NCI-H446 treated with DMSO at 0.1 percent for 48 hours (cell line): ENCODE results near the gene ASB4.

Source experiments
- DNase-seq: peaks from one replicate; lab custom pipeline; 2025; lab: John Stamatoyannopoulos, UW

ASB4 gene

GRCh38 chr7:95526128-95526738 is 40.5 kb downstream of the ASB4 start:
- DNase-seq, result no peak

DNA sequence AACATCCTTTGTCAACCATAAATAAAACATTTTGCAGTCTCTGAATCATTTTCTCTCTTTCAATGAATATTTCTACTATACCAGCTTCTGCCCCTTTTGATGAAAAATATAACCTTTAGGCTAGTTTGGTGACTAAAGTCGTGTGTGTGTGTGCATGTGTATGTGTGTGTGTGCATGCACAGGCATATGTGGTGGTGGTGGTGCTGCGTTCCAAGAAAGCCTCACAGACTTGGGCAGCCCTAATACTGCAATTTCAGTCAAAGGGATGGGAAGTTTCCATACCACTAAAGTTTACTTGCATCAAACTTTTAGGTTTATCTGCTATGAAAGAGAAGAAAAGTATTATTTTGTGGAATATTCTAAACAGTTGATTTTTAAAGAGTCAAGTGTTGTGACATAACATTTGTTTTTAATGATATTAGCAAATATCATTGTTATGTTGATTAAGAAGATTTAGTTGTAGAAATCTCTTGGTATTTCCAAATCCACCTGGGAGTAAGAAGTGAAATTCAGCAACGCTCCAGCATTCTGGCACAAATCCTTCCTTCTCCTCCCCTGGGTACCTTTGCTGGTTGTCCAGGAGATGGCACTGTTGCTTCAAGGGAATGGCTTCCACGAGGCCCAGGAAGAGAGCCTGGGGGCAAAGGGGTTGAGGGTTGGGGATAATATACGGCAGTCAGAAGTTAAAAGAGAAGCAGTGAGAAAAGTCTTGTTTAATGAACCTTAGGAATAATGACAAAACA is 41.5 kb downstream of the ASB4 start:
- DNase-seq, result no peak

DNA sequence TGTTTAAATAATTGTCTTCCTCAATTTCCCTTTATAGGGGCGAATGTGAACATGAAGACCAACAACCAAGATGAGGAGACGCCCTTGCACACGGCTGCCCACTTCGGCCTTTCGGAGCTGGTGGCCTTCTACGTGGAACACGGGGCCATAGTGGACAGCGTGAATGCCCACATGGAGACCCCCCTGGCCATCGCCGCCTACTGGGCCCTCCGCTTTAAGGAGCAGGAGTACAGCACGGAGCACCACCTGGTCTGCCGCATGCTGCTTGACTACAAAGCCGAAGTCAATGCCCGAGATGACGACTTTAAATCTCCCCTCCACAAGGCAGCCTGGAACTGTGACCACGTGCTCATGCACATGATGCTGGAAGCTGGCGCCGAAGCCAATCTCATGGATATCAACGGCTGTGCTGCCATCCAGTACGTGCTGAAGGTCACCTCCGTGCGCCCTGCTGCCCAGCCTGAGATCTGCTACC is 42.1 kb downstream of the ASB4 start:
- DNase-seq, result no peak

- DNase-seq, result no peak
These were observed 44.0 kb downstream of the ASB4 start for GRCh38 chr7:95529701-95530100.

DNA sequence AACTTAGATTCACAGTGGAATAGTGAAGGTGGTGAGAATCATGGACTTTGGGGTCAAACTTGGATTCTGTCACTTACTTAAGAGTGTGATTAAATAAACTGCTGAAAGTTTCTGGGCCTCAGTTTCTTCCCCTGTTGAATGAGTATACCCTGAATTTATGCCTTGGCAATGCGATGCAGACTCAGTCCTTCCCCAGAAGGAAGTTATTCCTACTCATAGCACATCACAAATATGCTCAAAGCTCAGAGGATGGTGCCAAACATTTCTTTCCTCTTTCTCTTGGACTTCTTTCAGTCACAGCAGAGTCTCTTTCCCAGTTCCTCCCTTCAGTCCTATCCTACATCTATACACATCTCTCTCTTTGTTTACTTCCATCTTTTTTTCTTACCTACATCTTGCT is 45.1 kb downstream of the ASB4 start:
- no peak for DNase-seq

GRCh38 chr7:95531605-95532219 is 46.0 kb downstream of the ASB4 start:
- DNase-seq, result no peak

GRCh38 chr7:95534796-95535195 is 49.1 kb downstream of the ASB4 start:
- DNase-seq, result no peak

DNA sequence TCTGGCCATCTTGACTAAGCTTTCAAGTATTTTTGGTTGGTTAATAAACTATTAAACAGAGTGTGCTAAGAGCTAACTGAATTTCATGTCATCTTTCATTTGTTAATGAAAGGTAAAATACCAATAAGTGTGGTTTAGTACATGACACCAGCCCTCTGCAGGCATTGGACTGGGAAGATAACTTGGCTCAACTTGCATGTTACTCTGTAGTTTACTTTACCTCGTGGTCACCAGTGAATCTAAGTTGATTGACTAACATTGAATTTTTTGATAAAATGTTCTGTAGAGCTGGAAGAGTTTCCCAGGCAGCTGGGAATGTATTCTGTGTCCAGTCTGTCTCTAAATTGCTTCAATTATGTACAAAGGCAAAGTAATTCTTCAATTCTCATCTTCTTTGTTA is 49.9 kb downstream of the ASB4 start:
- DNase-seq, result no peak

GRCh38 chr7:95536656-95537311 is 51.0 kb downstream of the ASB4 start:
- no peak for DNase-seq

DNA sequence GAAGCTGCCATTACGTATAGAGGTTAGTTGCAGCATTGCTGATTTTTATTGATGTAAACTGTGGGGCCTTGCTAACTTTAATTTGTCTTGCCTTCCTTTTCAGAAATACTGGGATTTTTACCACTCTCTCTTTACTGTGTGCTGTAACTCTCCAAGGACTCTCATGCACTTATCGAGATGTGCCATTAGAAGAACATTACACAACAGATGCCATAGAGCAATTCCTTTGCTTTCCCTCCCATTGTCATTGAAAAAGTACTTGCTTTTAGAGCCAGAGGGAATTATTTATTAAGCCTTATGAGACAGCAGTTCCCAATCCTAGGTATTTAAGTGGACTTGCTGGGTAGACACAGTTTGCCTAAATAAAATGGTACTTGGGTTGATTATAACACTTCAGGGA is 51.7 kb downstream of the ASB4 start:
- DNase-seq, result no peak

DNA sequence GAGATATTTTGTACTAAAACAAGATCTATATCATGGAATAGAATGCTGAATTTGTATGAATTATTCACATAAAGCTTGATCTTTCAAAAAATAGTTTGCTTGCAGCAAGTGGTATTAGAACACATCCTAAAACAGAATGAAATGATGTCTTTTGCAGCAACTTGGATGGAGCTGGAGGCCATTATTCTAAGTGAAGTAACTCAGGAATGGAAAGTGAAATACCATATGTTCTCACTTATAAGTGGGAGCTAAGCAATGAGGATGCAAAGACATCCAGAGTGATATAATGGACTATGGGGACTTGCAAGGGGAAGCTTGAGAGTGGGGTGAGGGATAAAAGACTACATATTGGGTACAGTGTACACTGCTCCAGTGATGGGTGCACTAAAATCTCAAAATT is 53.7 kb downstream of the ASB4 start:
- no peak for DNase-seq

DNA sequence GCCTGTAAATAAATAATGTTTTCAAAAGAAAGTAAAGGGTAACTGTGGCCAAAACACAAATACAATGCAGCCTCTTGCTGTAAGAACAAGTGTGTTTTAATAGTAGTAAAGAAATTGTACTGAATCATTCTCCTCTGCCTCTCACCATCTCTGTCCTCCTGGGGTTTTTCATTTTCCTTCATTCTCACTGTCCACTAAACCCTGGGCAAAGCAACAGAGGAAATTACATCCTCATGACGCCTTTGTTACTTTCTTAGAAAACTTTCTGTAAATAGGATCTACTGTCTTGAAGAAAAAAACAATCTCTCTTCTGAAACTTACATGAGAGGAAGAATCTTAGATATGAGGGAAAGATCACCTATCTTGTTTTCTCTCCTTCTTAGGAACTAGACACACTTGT is 54.6 kb downstream of the ASB4 start:
- no peak for DNase-seq

- no peak for DNase-seq
These were observed 57.6 kb downstream of the ASB4 start for GRCh38 chr7:95543312-95543711.

GRCh38 chr7:95544171-95544570 is 58.4 kb downstream of the ASB4 start:
- no peak for DNase-seq

- DNase-seq, result no peak
These were observed 59.4 kb downstream of the ASB4 start for GRCh38 chr7:95545007-95545615.

GRCh38 chr7:95545673-95546072 is 59.9 kb downstream of the ASB4 start:
- no peak for DNase-seq

DNA sequence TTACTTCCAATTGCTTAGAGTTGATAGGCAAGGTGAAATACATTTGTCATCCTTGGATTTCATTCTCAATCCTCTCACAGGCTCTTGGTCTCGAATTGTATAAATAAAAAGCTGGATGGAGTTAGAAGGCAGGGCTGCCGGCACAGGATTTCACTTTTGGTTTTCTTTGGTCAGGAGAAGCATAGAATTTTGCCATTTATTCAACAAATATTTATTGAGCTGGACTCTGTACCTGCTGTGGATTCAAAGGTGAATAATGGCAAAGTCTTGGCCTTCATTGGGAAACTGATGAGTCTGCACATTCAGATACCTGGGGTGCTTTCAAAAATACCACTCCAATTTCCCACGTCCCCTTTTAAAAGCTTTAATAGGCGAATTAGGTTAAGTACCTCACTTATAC is 60.9 kb downstream of the ASB4 start:
- DNase-seq, result no peak

- no peak for DNase-seq
These were observed 61.9 kb downstream of the ASB4 start for GRCh38 chr7:95547361-95548348.

GRCh38 chr7:95549818-95550529 is 64.2 kb downstream of the ASB4 start:
- no peak for DNase-seq

GRCh38 chr7:95550546-95550945 is 64.8 kb downstream of the ASB4 start:
- no peak for DNase-seq
